Naive thymus-derived CD8-positive, alpha-beta T cell (primary cell): ENCODE results near the gene TSPAN13. TPM values are rescaled to one million over a fixed set of nuclear protein-coding genes. Genes with fewer than 3 reads are reported as not detected.

Source experiments
- polyA plus RNA-seq, 3 donors: library from polyadenylated mRNA; unstranded; fragments of 300-500 nt; fragmentation: Illumina TruSeq; gene quantifications; one replicate each; pipeline ENCODE4 v1.2.3, GENCODE V29; 2021
- total RNA-seq, 8 experiments: library from RNA in 2 of 8; stranded (reverse) in 2 of 8; gene quantifications; one replicate each; pipeline ENCODE4 v1.2.3 and lab custom pipeline; 2021 to 2026

Gene TSPAN13
- total and polyA plus RNA-seq, 5 experiments from 2014 or later: 0.12 to 1.4 (median 0.72) TPM; not detected in 1

Other genes with a start within 250 kb of the TSPAN13 start
- not detected for gene LRRC72, start 226.9 kb upstream of the TSPAN13 start, total RNA-seq
- gene LRRC72, start 226.9 kb upstream of the TSPAN13 start, polyA plus RNA-seq: not detected
- 10 to 100 TPM; 12.3 to 13.6 TPM for gene ANKMY2, start 108.0 kb upstream of the TSPAN13 start, total RNA-seq
- 10 to 100 TPM; 11.9 to 14.7 (median 13.6) TPM for gene ANKMY2, start 108.0 kb upstream of the TSPAN13 start, polyA plus RNA-seq
- 10 to 100 TPM; 33.4 to 34.1 TPM for gene BZW2, start 107.6 kb upstream of the TSPAN13 start, total RNA-seq
- gene BZW2, start 107.6 kb upstream of the TSPAN13 start, polyA plus RNA-seq: 10 to 100 TPM; 76.9 to 83.4 (median 81.6) TPM
- gene AGR2, start 51.2 kb downstream of the TSPAN13 start, total RNA-seq: not detected
- gene AGR2, start 51.2 kb downstream of the TSPAN13 start, polyA plus RNA-seq: not detected
- not detected for gene AGR3, start 128.2 kb downstream of the TSPAN13 start, total RNA-seq
- gene AGR3, start 128.2 kb downstream of the TSPAN13 start, polyA plus RNA-seq: not detected